Urothelium cell line (cell line): ENCODE data around the gene SLC35A3.
"Not testable (repeated sequence)": the region's sequence is repeated elsewhere in the genome, so short reads cannot be mapped to it uniquely, and the experiment has no call there.

Source experiments
- DNase-seq: peaks from one replicate; pipeline ENCODE4 v3.0.0; 2011; ENCODE audit warnings: low spot score, mixed read lengths
- FAIRE-seq: peaks from 2 replicates; lab custom pipeline; 2011; peaks lifted over from hg19 to GRCh38; lab: Jason Lieb, UNC

Gene SLC35A3

GRCh38 chr1:99970713-99971255, 988 bp downstream of the SLC35A3 start:
- no peak for DNase-seq
- no peak for FAIRE-seq

- DNase-seq, FAIRE-seq: not testable (repeated sequence)
Measured at GRCh38 chr1:99972066-99972465, 2.3 kb downstream of the SLC35A3 start.

- no peak for FAIRE-seq
- no peak for DNase-seq
Measured at GRCh38 chr1:99975529-99975928, 5.7 kb downstream of the SLC35A3 start.

- not testable (repeated sequence) for FAIRE-seq, DNase-seq
Measured at GRCh38 chr1:99977326-99977725, 7.5 kb downstream of the SLC35A3 start.

GRCh38 chr1:99978218-99978617, 8.4 kb downstream of the SLC35A3 start:
- DNase-seq (no peak), FAIRE-seq (no peak)

- DNase-seq (no peak), FAIRE-seq (no peak)
Measured at GRCh38 chr1:99979091-99979490, 9.3 kb downstream of the SLC35A3 start.

- FAIRE-seq (no peak), DNase-seq (no peak)
Measured at GRCh38 chr1:99980928-99981327, 11.1 kb downstream of the SLC35A3 start.

GRCh38 chr1:99986656-99987225, 16.9 kb downstream of the SLC35A3 start:
- no peak for FAIRE-seq
- no peak for DNase-seq

GRCh38 chr1:99988210-99988765, 18.5 kb downstream of the SLC35A3 start:
- DNase-seq, result no peak
- no peak for FAIRE-seq

GRCh38 chr1:99992044-99992722, 22.4 kb downstream of the SLC35A3 start:
- FAIRE-seq, result no peak

GRCh38 chr1:99992760-99993467, 23.1 kb downstream of the SLC35A3 start:
- DNase-seq (no peak), FAIRE-seq (no peak)

More at GRCh38 chr1:99992044-99992722, 22.4 kb downstream of the SLC35A3 start:
- DNase-seq, result no peak

- FAIRE-seq (no peak), DNase-seq (no peak)
Measured at GRCh38 chr1:99993468-99993845, 23.7 kb downstream of the SLC35A3 start.

GRCh38 chr1:99994496-99994895, 24.7 kb downstream of the SLC35A3 start:
- FAIRE-seq, result no peak

GRCh38 chr1:99996951-99997350, 27.2 kb downstream of the SLC35A3 start:
- no peak for DNase-seq
- FAIRE-seq, result no peak

More at GRCh38 chr1:99994496-99994895, 24.7 kb downstream of the SLC35A3 start:
- DNase-seq, result no peak

- DNase-seq, result no peak
- FAIRE-seq, result no peak
Measured at GRCh38 chr1:100001462-100001861, 31.7 kb downstream of the SLC35A3 start.

- no peak for FAIRE-seq
- DNase-seq, result no peak
Measured at GRCh38 chr1:100005424-100005823, 35.6 kb downstream of the SLC35A3 start.

GRCh38 chr1:100006688-100007087, 36.9 kb downstream of the SLC35A3 start:
- no peak for DNase-seq
- FAIRE-seq, result no peak

GRCh38 chr1:100009458-100009857, 39.7 kb downstream of the SLC35A3 start:
- DNase-seq, result no peak
- FAIRE-seq, result no peak

- no peak for DNase-seq
- FAIRE-seq, result no peak
Measured at GRCh38 chr1:100010804-100011203, 41.0 kb downstream of the SLC35A3 start.

- FAIRE-seq (no peak), DNase-seq (no peak)
Measured at GRCh38 chr1:100019220-100019619, 49.4 kb downstream of the SLC35A3 start.

GRCh38 chr1:100023482-100023881, 53.7 kb downstream of the SLC35A3 start:
- DNase-seq (no peak), FAIRE-seq (no peak)
